H9 (cell line): ENCODE results near the gene FRS3. TPM values are rescaled to one million over a fixed set of nuclear protein-coding genes. Genes with fewer than 3 reads are reported as not detected.

ENCODE experiments used
- DNase-seq: peaks from one replicate; pipeline ENCODE4 v3.0.0-alpha.2; 2017
- H2AFZ ChIP-seq: one replicate; pipeline ENCODE4 v1.6.1; 2013; ENCODE audit warnings: mild to moderate bottlenecking, low read length, control low read depth, moderate library complexity
- H2AK5ac ChIP-seq: 2 replicates; pipeline ENCODE4 v1.6.1; 2013; ENCODE audit warnings: low read length, control low read depth, mixed read lengths; ENCODE audit not compliant: insufficient read length
- H2BK120ac ChIP-seq: one replicate; pipeline ENCODE4 v1.6.1; 2013; ENCODE audit warnings: low read depth, mild to moderate bottlenecking, low read length, control low read depth, inconsistent platforms; ENCODE audit not compliant: poor library complexity, severe bottlenecking
- H2BK12ac ChIP-seq: 2 replicates; pipeline ENCODE4 v1.6.1; 2013; ENCODE audit warnings: low read length, control low read depth, mixed read lengths, low read depth; ENCODE audit not compliant: insufficient read length
- H2BK15ac ChIP-seq: 2 replicates; pipeline ENCODE4 v1.6.1; 2013; ENCODE audit warnings: low read depth, low read length, control low read depth
- H2BK20ac ChIP-seq: one replicate; pipeline ENCODE4 v1.6.1; 2013; ENCODE audit warnings: low read depth, mild to moderate bottlenecking, low read length, control low read depth, inconsistent platforms; ENCODE audit not compliant: poor library complexity, severe bottlenecking
- H2BK5ac ChIP-seq: 2 replicates; pipeline ENCODE4 v1.6.1; 2013; ENCODE audit warnings: low read length, control low read depth, mixed read lengths; ENCODE audit not compliant: insufficient read length
- H3K14ac ChIP-seq: 2 replicates; pipeline ENCODE4 v1.6.1; 2013; ENCODE audit warnings: low read length, control low read depth; ENCODE audit not compliant: insufficient read depth
- H3K18ac ChIP-seq: 2 replicates; pipeline ENCODE4 v1.6.1; 2013; ENCODE audit warnings: low read depth, mild to moderate bottlenecking, mixed read lengths, low read length, control low read depth; ENCODE audit not compliant: insufficient read length
- H3K23ac ChIP-seq: 2 replicates; pipeline ENCODE4 v1.6.1; 2013; ENCODE audit warnings: low read length, control low read depth, mixed read lengths, low read depth; ENCODE audit not compliant: insufficient read length
- H3K23me2 ChIP-seq: 2 replicates; pipeline ENCODE4 v1.6.1; 2013; ENCODE audit warnings: low read depth, mild to moderate bottlenecking, mixed read lengths, low read length, control low read depth; ENCODE audit not compliant: insufficient read length, poor library complexity, severe bottlenecking
- H3K27ac ChIP-seq: 2 replicates; pipeline ENCODE4 v1.5.1; 2013; ENCODE audit warnings: low read length, control low read depth, mixed read lengths, low read depth; ENCODE audit not compliant: insufficient read length
- H3K27me3 ChIP-seq: 2 replicates; pipeline ENCODE4 v1.6.1; 2013; ENCODE audit warnings: low read length, control low read depth, inconsistent platforms; ENCODE audit not compliant: insufficient read depth
- H3K4ac ChIP-seq: 2 replicates; pipeline ENCODE4 v1.6.1; 2013; ENCODE audit warnings: low read depth, mild to moderate bottlenecking, control low read depth, inconsistent platforms, low read length, moderate library complexity
- H3K4me1 ChIP-seq: 2 replicates; pipeline ENCODE4 v1.6.1; 2013; ENCODE audit warnings: low read length, control low read depth, inconsistent platforms; ENCODE audit not compliant: insufficient read depth
- H3K4me2 ChIP-seq: 2 replicates; pipeline ENCODE4 v1.6.1; 2013; ENCODE audit warnings: low read length, control low read depth, mixed read lengths; ENCODE audit not compliant: insufficient read length, insufficient read depth
- H3K56ac ChIP-seq: 2 replicates; pipeline ENCODE4 v1.6.1; 2013; ENCODE audit warnings: low read depth, mild to moderate bottlenecking, mixed read lengths, low read length, control low read depth; ENCODE audit not compliant: insufficient read length
- H3K79me1 ChIP-seq: 2 replicates; pipeline ENCODE4 v1.6.1; 2013; ENCODE audit warnings: low read depth, mild to moderate bottlenecking, moderate library complexity, low read length, control low read depth, inconsistent platforms; ENCODE audit not compliant: insufficient read depth, poor library complexity, severe bottlenecking
- H3K79me2 ChIP-seq: 2 replicates; pipeline ENCODE4 v1.6.1; 2013; ENCODE audit warnings: low read length, control low read depth, inconsistent platforms; ENCODE audit not compliant: insufficient read depth
- H3K9ac ChIP-seq: 2 replicates; pipeline ENCODE4 v1.6.1; 2013; ENCODE audit warnings: low read length, control low read depth, mixed read lengths; ENCODE audit not compliant: insufficient read length; ENCODE audit errors: extremely low read depth
- H3K9me3 ChIP-seq: one replicate; pipeline ENCODE4 v1.6.1; 2013; ENCODE audit warnings: low read depth, low read length, inconsistent platforms; ENCODE audit not compliant: control insufficient read depth
- H3T11ph ChIP-seq: one replicate; pipeline ENCODE4 v1.6.1; 2013; ENCODE audit warnings: mild to moderate bottlenecking, low read length, control low read depth, inconsistent platforms
- H4K20me1 ChIP-seq: one replicate; pipeline ENCODE4 v1.6.1; 2013; ENCODE audit not compliant: control insufficient read depth, insufficient read length, insufficient read depth
- H4K5ac ChIP-seq: 2 replicates; pipeline ENCODE4 v1.6.1; 2013; ENCODE audit warnings: low read depth, mild to moderate bottlenecking, mixed read lengths, low read length, control low read depth; ENCODE audit not compliant: insufficient read length
- H4K8ac ChIP-seq: replicated peaks from 2 replicates; pipeline ENCODE4 v1.6.1; 2013; ENCODE audit warnings: low read length, control low read depth, mixed read lengths, low read depth; ENCODE audit not compliant: insufficient read length
- H4K91ac ChIP-seq: 2 replicates; pipeline ENCODE4 v1.6.1; 2013; ENCODE audit warnings: low read depth, mild to moderate bottlenecking, moderate library complexity, mixed read lengths, low read length, control low read depth; ENCODE audit not compliant: insufficient read length
- H3K27ac Mint-ChIP-seq, 3 experiments: 2 replicates in 2 of 3; 3 replicates in 1 of 3; pipeline ENCODE4 v1.8.0; 2020 to 2021; ENCODE audit warnings: mixed read lengths in 3 of 3, mild to moderate bottlenecking in 1 of 3, moderate library complexity in 1 of 3
- H3K27me3 Mint-ChIP-seq: 2 replicates; pipeline ENCODE4 v1.8.0; 2021; ENCODE audit warnings: low read depth, mild to moderate bottlenecking, moderate library complexity, mixed read lengths
- H3K36me3 Mint-ChIP-seq, 3 experiments: 2 replicates in 2 of 3; 3 replicates in 1 of 3; pipeline ENCODE4 v1.8.0; 2020 to 2021; ENCODE audit warnings: low read depth in 3 of 3, mixed read lengths in 3 of 3; ENCODE audit not compliant: insufficient read depth in 1 of 3
- H3K4me1 Mint-ChIP-seq, 2 experiments: 2 replicates each; pipeline ENCODE4 v1.8.0; 2020; ENCODE audit warnings: mixed read lengths in 2 of 2
- H3K4me3 Mint-ChIP-seq, 2 experiments: 2 replicates in 1 of 2; 3 replicates in 1 of 2; pipeline ENCODE4 v1.8.0; 2020 to 2021; ENCODE audit warnings: mild to moderate bottlenecking in 2 of 2, mixed read lengths in 2 of 2, moderate library complexity in 1 of 2
- H3K9me3 Mint-ChIP-seq, 2 experiments: 2 replicates in 1 of 2; 3 replicates in 1 of 2; pipeline ENCODE4 v1.8.0; 2020; ENCODE audit warnings: mild to moderate bottlenecking in 2 of 2, mixed read lengths in 2 of 2, moderate library complexity in 1 of 2
- CTCF ChIP-seq: fragments of 200-600 bp; sonication (generic); conservative IDR thresholded peaks from 3 replicates; pipeline ENCODE4 v1.8.0; 2021; ENCODE audit warnings: antibody characterized with exemption, mild to moderate bottlenecking
- WGBS: extraction: QIAGEN DNeasy Blood & Tissue Kit; methylation state at CpG from one replicate; pipeline ENCODE4 v1.1.7; 2013; ENCODE audit warnings: missing lambda C conversion rate, low lambda C conversion rate, mixed read lengths; ENCODE audit not compliant: insufficient read length; ENCODE audit errors: extremely low coverage; 5-methylcytosine and 5-hydroxymethylcytosine counted together
- total RNA-seq: library from RNA; stranded (reverse); gene quantifications from 2 replicates; pipeline ENCODE4 v1.2.1, GENCODE V29; 2021

FRS3 gene
- total RNA-seq, 1 experiment from 2014 or later: 4.8 TPM

- H4K8ac ChIP-seq: no peak overlapping the region
- no CpG with 5 or more reads among the region's 10 CpGs for WGBS
- H3K4ac ChIP-seq: no peak overlapping the region
- H4K91ac ChIP-seq: no peak overlapping the region
- no peak overlapping the region for H3K9ac ChIP-seq
- H2BK5ac ChIP-seq: no peak overlapping the region
- no peak overlapping the region for H3K14ac ChIP-seq
- Mint-ChIP-seq H3K4me3 (no peak overlapping the region), H3K27ac (peak overlapping the region in 2 of 3 experiments; percentile 51 to 75; a peak in 2 of 7 replicates), H3K4me1 (peaks cover 5 to 19% of the 10 kb centered on the region in 2 experiments; a peak in 3 of 4 replicates), H3K36me3 (peaks cover 8 to 24% (median 22%) of the 10 kb centered on the region in 3 experiments; a peak in 6 of 7 replicates), H3K27me3 (no peaks in the 10 kb centered on the region; the same call in 1 of the 2 replicates), H3K9me3 (no peaks in the 10 kb centered on the region; a peak in 1 of 5 replicates)
- no peak overlapping the region for H4K5ac ChIP-seq
- no peak for TF ChIP-seq CTCF
- DNase-seq: no peak
- no peak overlapping the region for H3T11ph ChIP-seq
- no peak overlapping the region for H3K56ac ChIP-seq
- no peak overlapping the region for H3K23ac ChIP-seq
- no peaks in the 10 kb centered on the region for H3K4me1 ChIP-seq
- no peaks in the 10 kb centered on the region for H4K20me1 ChIP-seq
- H3K79me1 ChIP-seq: no peaks in the 10 kb centered on the region
- H3K4me2 ChIP-seq: no peak overlapping the region
- H2BK120ac ChIP-seq: no peak overlapping the region
- no peak overlapping the region for H2BK15ac ChIP-seq
- H3K18ac ChIP-seq: no peak overlapping the region
- no peaks in the 10 kb centered on the region for H3K79me2 ChIP-seq
- H2AFZ ChIP-seq: no peak overlapping the region
- H2BK20ac ChIP-seq: no peak overlapping the region
- H2AK5ac ChIP-seq: no peak overlapping the region
- H2BK12ac ChIP-seq: no peak overlapping the region
- no peaks in the 10 kb centered on the region for H3K9me3 ChIP-seq
- no peaks in the 10 kb centered on the region for H3K23me2 ChIP-seq
- no peaks in the 10 kb centered on the region for H3K27me3 ChIP-seq
- H3K27ac ChIP-seq: no peak overlapping the region
Observed at GRCh38 chr6:41768545-41769308, 11.0 kb downstream of the FRS3 start.
